OCI-M2 (cell line): ENCODE data around the gene KRT32.

Experiments used
- DNase-seq: peaks from one replicate; lab custom pipeline; 2025; ENCODE audit not compliant: unreplicated experiment; lab: John Stamatoyannopoulos, UW

KRT32 gene

GRCh38 chr17:41492771-41493170 is 25.6 kb upstream of the KRT32 start:
- DNase-seq = no peak

GRCh38 chr17:41492351-41492750 is 25.2 kb upstream of the KRT32 start:
- no peak for DNase-seq

DNA sequence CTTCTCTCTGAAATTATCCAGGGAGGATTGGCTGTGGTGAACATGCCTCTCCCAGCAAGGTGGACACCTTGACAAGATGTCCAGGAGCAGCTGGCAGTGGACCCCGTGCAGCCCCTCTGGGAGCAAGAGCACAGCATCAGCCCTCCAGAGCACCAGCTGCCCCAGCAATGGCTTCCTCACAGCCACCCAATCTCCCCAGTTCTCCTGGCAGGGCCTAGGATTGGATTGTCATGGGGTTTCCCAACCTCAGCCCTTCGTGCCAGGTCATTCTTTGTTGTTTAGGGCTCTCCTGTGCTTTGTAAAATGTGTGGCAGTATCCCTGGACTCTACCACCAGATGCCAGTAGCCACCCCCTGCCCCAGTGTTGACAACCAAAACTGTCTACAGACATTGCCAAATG is 24.3 kb upstream of the KRT32 start:
- no peak for DNase-seq

DNA sequence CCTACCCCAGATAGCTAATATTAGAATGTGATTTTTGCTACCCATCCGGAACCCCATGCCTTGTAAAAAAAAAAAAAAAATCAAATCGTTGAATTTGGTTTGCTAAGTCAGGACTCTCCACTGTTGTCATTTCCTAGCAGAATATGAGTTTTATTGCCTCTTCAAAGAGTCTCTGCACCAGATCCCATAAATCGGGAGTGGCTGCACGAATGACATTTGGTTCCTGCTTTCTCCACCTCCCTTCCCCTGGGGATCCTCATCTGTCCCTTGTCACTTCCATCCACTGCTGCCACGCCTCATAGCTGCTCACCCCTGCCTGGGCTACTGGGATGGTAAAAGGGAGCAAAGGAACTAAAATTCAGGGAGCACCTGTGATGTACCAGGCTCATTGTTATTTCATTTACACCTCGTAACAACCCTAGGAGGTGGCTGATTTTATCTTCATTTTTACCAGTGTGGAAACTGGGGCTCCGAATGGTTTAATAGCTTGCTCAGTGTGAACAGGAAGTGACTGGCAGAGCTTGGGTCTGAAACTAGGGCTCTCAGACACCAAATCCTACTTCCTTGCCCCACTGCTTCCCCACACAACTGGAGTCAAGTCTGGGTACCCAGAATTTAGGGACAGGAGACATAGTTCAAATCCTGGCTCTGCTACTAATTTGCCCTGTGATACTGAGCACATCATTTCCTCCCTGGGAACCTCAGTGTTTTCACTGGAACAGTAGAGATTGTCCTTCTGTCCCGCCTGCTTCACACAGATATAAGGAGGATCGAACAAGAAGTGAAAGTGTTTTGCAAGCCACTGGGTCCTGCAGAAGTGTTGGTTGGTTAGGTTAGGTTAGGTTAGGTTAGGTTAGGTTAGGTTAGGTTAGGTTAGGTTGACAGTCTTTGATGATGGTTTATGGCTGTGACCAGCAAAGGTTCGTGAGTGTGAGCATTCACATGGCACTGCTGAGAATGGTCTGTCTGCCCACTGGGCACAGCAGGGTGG is 23.1 kb upstream of the KRT32 start:
- no peak for DNase-seq

DNA sequence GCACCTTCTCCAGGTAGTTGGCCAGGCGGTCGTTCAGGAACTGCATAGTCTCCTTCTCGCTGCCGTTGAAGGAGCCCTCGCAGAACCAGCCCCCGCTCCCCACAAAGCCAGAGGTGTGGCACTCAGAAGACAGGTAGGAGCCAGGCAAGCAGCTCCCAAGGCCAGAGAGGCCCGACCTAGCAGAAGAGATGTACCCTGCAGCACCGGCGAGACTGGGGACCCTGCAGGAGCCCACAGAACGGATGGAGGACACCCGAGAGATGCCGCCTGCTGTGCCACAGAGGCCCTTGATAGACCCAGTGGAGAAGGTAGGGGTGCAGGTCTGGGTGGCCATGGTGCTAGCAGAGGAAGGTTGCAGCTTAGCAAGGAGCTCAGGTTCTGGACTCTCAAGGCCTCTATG is 22.3 kb upstream of the KRT32 start, which contains the start of gene KRT36:
TSS of gene KRT36 (minus strand) at position 380 of the 400 bp plus-strand sequence. CDS start at position 334, 46 bp downstream.
- no peak for DNase-seq

DNA sequence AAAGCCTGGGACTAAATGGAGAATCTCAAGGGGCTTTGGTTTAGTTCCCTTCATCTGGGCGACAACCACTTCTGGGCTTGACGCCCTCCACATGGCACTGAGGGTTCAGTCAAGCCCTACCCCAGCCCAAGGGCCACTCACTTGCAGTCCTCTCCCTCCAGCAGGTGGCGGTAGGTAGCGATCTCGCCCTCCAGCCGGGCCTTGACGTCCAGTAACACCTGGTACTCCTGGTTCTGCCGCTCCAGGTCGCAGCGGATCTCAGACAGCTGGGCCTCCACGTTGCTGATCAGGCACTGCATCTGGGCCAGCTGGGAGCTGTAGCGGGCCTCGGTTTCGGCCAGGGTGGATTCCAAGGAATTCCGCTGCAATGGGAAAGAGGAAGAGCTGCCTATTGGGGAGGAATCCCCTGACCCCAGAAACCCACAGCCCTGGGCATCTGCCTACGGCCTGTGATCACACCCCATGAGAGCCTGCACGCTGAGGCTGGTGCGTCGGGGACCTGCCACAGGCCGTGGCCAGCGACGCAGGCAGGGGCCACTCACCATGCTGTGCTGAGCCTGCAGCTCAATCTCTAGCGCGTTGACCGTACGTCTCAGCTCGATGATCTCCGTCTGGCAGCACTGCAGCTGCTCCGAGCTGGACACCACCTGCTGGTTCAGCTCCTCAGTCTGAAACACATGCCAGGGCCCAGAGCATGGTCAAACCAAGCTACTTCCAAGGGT is 19.8 kb upstream of the KRT32 start:
- no peak for DNase-seq

- no peak for DNase-seq
Measured at GRCh38 chr17:41486316-41486715, 19.1 kb upstream of the KRT32 start.

DNA sequence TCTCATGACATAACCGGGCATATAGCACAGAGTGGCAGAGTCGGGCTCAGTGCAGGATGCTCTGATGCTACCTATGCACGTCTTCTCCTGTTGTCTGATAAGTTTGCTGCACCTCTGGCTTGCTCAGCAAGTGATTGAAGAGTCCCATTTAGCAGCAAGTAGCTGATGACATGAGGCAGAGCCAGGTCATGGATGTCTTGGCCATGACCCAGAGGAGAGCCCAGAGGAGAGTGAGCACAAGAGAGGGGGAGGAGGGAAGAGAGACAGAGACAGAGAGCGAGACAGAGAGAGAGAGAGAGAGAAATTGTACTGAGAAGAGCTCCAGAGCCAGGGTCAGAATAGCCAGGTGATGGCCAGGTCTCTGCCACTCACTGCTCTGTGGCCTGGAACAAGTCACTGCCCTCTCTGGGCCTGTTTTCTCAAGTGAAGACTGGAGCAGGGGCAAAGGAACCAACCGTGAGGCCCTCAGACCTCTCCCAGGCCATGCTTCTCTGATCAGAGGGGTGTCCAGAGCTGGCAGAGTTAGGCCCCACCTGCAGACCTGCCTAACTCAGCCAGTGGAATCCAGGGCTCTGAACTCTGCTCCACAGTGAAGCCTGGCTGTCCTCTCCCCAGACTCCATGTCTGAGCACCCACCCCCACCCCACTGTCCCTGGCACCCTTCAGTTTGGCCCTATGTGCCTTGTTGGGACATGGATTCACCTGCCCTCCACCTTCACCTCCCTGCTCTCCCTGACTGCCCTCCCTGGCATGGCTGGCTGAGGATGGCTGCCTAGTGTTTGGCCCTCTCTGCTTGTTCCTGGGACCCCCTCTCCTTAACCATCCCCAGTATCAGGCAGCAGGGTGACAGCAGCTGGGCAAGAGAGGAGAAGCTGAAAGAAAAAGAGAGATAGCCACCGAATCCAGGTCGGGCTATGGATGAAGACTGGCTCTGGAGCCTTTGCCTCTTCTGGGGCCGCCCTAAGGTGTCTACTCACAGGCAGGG is 18.0 kb upstream of the KRT32 start:
- DNase-seq = no peak

DNA sequence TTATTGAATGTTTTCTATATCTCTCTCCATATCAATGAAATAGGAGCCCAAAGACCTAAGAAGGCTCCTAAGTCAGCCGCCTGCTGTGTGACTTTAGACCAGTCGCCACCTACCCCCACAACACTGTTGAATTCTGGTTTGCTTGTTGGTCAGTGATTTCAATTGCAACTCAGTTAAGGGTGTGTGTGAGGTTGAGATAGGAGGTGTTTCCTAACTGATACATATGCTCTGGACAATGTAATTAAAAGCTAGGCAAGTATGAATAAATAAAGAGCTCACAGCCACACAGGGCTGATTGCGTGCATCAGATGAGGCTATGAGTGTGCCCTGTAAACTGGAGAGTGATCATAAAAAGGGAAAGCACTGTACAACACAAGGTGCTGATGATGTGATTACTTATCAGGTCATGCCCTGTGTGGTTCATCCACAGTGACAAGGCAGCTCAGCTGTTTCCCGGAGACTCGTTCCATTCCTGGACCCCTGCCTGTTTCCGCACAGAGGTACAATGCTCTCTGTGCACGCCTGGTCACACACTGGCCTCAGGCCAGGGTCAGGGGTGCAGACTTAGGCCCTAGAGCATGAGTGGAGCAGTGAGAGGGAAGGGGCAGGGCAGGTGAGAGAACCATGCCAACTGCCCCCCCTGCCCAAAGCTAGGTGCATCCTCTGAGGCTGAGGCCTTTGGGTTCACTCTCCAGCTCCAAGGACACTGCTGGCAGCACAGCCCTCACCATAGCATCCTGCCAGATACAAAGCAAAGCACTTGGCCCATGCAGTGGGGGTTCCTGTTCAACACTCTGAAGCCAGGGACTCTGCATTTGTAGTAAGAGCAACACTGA is 17.0 kb upstream of the KRT32 start:
- no peak for DNase-seq

- no peak for DNase-seq
Measured at GRCh38 chr17:41483531-41483930, 16.3 kb upstream of the KRT32 start.

DNA sequence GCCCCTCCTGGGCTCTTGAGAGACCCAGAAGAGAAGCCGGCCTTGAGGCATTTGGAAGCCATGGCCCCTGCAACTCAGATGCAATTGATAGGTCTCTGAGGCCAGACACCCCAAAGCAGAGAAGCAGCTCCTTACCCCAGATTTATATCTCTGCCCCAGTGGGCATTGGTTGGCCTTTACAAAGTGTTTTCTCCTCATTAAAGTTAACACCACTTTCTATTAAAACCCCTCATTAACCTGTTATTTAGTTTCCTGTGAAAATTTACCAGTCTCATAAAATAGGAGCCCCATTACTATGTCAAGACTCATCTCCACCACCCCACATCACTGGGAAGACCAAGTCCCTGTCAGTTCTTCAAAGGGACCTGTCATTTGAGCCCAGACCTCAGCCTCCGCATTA is 13.8 kb upstream of the KRT32 start, which contains the start of gene KRT35:
TSS of gene KRT35 (minus strand) at position 116 of the 400 bp plus-strand sequence. CDS start at position 62, 54 bp downstream.
- no peak for DNase-seq

DNA sequence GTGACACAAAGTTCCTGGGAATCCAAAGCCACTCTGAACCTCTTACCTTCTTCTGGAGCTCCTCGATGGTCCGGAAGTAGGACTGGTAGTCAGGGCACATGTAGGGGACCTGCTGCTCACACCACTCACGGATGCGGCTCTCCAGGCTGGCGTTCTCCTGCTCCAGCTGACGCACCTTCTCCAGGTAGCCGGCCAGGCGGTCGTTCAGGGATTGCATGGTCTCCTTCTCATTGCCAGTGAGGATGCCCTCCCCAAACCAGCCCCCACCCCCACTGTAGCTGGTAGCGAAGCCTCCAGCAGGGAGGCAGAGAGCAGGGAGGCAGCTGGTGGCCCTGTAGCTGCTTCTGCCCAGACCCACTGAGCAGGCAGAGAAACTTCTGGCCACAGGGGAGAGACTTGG is 13.4 kb upstream of the KRT32 start:
- no peak for DNase-seq

DNA sequence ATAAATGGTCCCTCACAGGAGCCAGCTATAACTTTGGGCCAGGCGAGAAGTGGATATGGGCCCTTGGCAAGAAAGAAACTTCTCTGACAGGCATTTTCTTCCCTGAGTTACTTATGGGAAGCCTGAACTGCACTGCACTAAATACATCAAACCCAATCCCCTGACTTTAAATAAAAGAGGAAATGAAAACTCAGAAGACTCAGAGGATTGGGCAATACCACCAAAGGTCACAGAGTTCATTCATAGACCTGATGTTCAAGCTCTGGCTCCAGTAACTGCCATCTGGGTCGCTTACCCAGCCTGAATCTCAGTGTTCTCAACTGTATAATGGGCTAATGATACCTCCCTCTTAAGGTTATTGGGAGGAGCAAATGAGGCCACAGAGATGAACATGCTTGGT is 12.9 kb upstream of the KRT32 start:
- DNase-seq = no peak

DNA sequence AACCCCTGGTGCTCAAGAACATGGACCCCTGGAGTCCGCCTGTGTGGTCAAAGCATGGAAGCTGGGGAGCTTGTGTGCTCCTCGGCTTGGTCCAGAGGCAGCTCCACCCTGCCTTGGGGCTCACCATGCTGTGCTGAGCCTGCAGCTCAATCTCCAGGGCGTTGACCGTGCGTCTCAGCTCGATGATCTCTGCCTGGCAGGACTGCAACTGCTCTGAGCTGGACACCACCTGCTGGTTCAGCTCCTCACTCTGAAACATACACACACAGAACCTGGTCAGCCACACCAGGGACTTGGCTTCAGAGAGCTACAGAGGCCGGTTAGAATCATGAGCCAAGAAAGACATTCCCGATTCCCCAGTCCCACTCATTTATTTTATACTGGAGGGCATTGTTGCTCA is 11.1 kb upstream of the KRT32 start:
- DNase-seq = no peak

DNA sequence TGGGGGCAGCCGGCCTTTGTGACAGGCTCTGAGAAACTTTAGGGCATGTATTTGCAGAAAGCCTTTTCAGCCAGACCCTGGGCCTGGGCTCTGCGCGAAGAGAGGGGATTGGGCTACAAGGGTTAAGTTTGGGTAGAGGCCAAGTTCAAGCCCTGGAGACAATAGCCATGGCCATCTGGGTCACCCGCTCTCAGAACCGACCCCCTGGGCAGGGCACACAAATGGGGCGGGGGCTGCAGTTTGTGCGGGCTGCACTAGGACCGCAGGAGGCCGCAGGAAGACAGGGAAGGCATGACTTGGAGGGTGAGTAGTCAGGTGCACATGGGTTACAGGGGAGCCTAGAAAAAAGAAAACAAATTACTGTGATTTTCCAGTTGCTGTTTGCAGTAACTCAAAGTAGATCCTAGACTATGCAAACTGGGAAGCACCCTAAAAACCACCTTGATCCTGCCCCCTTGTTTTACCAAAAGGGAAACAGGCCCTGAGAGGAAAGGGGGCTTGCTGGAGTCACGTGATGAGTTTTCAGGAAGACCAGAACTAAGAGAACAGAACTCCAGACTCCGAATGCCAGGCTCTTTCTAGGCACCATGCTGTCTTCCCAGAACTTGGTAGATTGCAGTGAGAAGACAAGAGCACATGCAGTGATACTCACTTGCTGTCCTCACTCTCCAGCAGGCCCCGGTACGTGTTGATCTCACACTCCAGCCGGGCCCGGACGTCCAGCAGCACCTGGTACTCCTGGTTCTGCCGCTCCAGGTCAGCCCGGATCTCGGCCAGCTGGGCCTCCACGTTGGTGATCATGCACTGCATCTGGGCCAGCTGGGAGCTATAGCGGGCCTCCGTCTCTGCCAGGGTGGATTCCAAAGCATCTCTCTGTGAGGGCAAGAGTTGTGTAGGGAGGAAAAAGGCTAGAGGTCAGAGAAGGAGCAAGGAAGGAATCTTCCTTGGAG is 10.0 kb upstream of the KRT32 start:
- no peak for DNase-seq

GRCh38 chr17:41475421-41475820 is 8.2 kb upstream of the KRT32 start:
- no peak for DNase-seq

DNA sequence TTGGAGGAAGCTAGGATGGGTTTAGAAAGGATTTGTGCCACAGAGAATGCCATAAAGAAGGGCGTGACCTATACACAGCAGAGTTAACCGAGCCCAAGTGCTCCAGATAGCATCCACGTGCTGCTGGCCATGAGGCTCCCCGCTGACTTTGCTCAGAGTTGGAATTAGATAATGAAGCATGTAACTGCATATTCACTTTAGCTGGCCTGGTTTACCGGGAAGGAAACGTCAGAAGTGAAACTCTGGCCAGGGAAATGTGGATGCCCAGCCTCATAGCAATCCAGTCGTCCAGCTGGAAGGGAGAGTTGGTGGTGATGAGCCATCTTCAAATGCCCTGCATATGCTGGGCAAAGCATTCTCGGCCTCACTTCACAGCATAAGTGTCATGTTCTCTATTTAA is 7.7 kb upstream of the KRT32 start:
- DNase-seq = no peak

DNA sequence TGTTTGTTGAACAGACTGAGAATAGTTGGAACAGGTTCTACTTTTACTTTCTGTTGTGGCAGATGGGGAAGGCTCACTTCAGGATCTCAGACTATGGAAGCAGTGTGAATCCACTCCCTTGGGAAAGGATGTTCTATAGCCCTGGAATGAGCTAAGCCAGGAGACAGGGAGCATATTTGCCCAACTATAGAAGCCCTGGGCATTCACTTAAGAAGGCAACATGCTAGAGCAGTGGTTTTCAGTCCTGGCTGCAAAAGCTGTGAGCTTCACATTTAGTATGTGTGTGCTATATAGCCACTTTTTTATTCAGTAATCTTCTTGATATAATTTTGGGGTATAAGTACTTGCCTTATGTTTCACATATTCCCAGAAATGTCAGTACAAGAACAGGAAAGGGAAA is 1.2 kb upstream of the KRT32 start:
- DNase-seq = no peak

DNA sequence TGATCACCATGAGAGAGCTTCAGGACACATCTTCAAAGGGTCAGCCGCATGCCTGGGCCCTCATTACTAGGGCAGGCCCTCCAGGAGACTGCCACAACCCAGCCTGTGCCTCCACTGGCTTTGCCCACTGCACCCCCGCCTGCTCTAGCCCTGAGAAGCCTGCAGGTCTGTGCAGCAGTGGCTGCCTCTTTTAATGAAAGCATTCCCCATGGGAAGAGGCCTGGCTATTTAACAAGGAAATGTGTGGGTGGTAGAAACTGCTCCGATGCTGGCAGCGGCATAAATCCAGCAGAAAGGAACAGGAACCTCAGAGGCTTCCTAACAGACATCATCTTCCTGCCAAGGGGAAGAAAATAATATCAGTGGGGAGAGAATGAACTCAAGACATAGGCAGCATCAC is 375 bp upstream of the KRT32 start:
- DNase-seq = no peak
